IMR-90 (cell line): ENCODE measurements around the gene VPS4B. TPM values are rescaled to one million over a fixed set of nuclear protein-coding genes. Genes with fewer than 3 reads are reported as not detected.

Source experiments
- ATAC-seq: fragments of 200-7000 bp; cut with Tn5 transposase; 2 replicates; pipeline ENCODE4 v1.9.1; 2020; ENCODE audit warnings: low read depth, mild to moderate bottlenecking, moderate library complexity
- BruUV-seq: library from RNA; stranded (reverse); fragments of 400-500 nt; replicated peaks from 2 replicates; lab custom pipeline; 2021; lab: Mats Ljungman, UMichigan
- CTCF ChIA-PET: fragments of 300-600 bp; formaldehyde crosslinking; extraction: SDS; loops from one replicate; lab custom pipeline; 2021; ENCODE audit warnings: antibody characterized with exemption; lab: Yijun Ruan, JAX
- POLR2A ChIA-PET: fragments of 300-600 bp; sonication (Branson Sonifier 250); formaldehyde crosslinking; loops from one replicate; lab custom pipeline; 2022; ENCODE audit warnings: antibody characterized with exemption; ENCODE audit not compliant: unreplicated experiment; lab: Charles Lee
- DNase-seq: peaks from one replicate; pipeline ENCODE4 v3.0.0; 2013
- H2AFZ ChIP-seq: replicated peaks from 2 replicates; pipeline ENCODE3; 2013; ENCODE audit warnings: low read length, mild to moderate bottlenecking; ENCODE audit not compliant: poor library complexity
- H2AK5ac ChIP-seq: 2 replicates; pipeline ENCODE4 v1.6.1; 2013; ENCODE audit warnings: low read depth, low read length, inconsistent platforms
- H2AK9ac ChIP-seq: replicated peaks from 2 replicates; pipeline ENCODE3; 2013; ENCODE audit warnings: mild to moderate bottlenecking, low read depth, low read length, moderate library complexity; ENCODE audit not compliant: poor library complexity
- H2BK120ac ChIP-seq: 2 replicates; pipeline ENCODE4 v1.6.1; 2013; ENCODE audit warnings: low read depth, low read length, inconsistent platforms
- H2BK15ac ChIP-seq: 3 replicates; pipeline ENCODE4 v1.6.1; 2013; ENCODE audit warnings: low read depth, low read length, inconsistent platforms
- H2BK20ac ChIP-seq: 2 replicates; pipeline ENCODE4 v1.6.1; 2013; ENCODE audit warnings: low read depth, mild to moderate bottlenecking, inconsistent platforms, low read length, moderate library complexity
- H2BK5ac ChIP-seq: 2 replicates; pipeline ENCODE4 v1.6.1; 2013; ENCODE audit warnings: mild to moderate bottlenecking, low read depth, low read length, inconsistent platforms; ENCODE audit not compliant: poor library complexity, severe bottlenecking
- H3K14ac ChIP-seq: replicated peaks from 2 replicates; pipeline ENCODE4 v1.6.1; 2013; ENCODE audit warnings: low read depth, low read length, inconsistent platforms
- H3K18ac ChIP-seq: 2 replicates; pipeline ENCODE4 v1.6.1; 2013; ENCODE audit warnings: low read depth, low read length, control low read depth
- H3K23ac ChIP-seq: 2 replicates; pipeline ENCODE4 v1.6.1; 2013; ENCODE audit warnings: low read depth, low read length, inconsistent platforms
- H3K27ac ChIP-seq: 2 replicates; pipeline ENCODE4 v1.5.1; 2013; ENCODE audit warnings: mild to moderate bottlenecking, control low read depth, low read length; ENCODE audit not compliant: insufficient read depth
- H3K27me3 ChIP-seq: 2 replicates; pipeline ENCODE4 v1.6.1; 2013; ENCODE audit warnings: low read length; ENCODE audit not compliant: control insufficient read depth, insufficient read depth
- H3K36me3 ChIP-seq: 2 replicates; pipeline ENCODE4 v1.6.1; 2013; ENCODE audit warnings: low read length, mixed read lengths; ENCODE audit not compliant: control insufficient read depth, insufficient read depth
- H3K4ac ChIP-seq: 2 replicates; pipeline ENCODE4 v1.6.1; 2013; ENCODE audit warnings: low read depth, low read length, inconsistent platforms
- H3K4me1 ChIP-seq: 2 replicates; pipeline ENCODE4 v1.6.1; 2013; ENCODE audit warnings: low read length, mixed read lengths; ENCODE audit not compliant: control insufficient read depth, insufficient read depth
- H3K4me2 ChIP-seq: 2 replicates; pipeline ENCODE4 v1.6.1; 2013; ENCODE audit warnings: low read depth, mild to moderate bottlenecking, control low read depth, low read length, moderate library complexity
- H3K4me3 ChIP-seq: 2 replicates; pipeline ENCODE4 v1.5.1; 2013; ENCODE audit warnings: low read depth, mild to moderate bottlenecking, control low read depth, low read length, moderate library complexity; ENCODE audit not compliant: insufficient read depth
- H3K56ac ChIP-seq: 2 replicates; pipeline ENCODE4 v1.6.1; 2013; ENCODE audit warnings: low read length, inconsistent platforms; ENCODE audit not compliant: insufficient read depth; ENCODE audit errors: extremely low read depth
- H3K79me1 ChIP-seq, 2 experiments: 2 replicates each; pipeline ENCODE4 v1.6.1; 2013; ENCODE audit warnings: low read length in 2 of 2, inconsistent platforms in 1 of 2, low read depth in 1 of 2
- H3K9ac ChIP-seq: 2 replicates; pipeline ENCODE4 v1.6.1; 2013; ENCODE audit warnings: low read depth, low read length, control low read depth
- H3K9me1 ChIP-seq: 2 replicates; pipeline ENCODE4 v1.6.1; 2013; ENCODE audit warnings: low read length, inconsistent platforms; ENCODE audit not compliant: insufficient read depth
- H3K9me3 ChIP-seq: 2 replicates; pipeline ENCODE4 v1.6.1; 2013; ENCODE audit warnings: low read length; ENCODE audit not compliant: control insufficient read depth, insufficient read depth
- H4K20me1 ChIP-seq: 2 replicates; pipeline ENCODE4 v1.6.1; 2013; ENCODE audit warnings: low read length, inconsistent platforms; ENCODE audit not compliant: insufficient read depth
- H4K5ac ChIP-seq: 2 replicates; pipeline ENCODE4 v1.6.1; 2013; ENCODE audit warnings: mild to moderate bottlenecking, low read depth, low read length, control low read depth
- H4K8ac ChIP-seq, 2 experiments: 2 replicates each; pipeline ENCODE4 v1.6.1; 2013; ENCODE audit warnings: low read depth in 2 of 2, low read length in 2 of 2, control low read depth in 1 of 2, inconsistent platforms in 1 of 2
- H4K91ac ChIP-seq: 2 replicates; pipeline ENCODE4 v1.6.1; 2013; ENCODE audit warnings: low read depth, low read length, inconsistent platforms; ENCODE audit not compliant: insufficient read depth
- BHLHE40 ChIP-seq: fragments of 150-350 bp; IDR thresholded peaks from 2 replicates; pipeline ENCODE4 v1.6.1; 2016; ENCODE audit warnings: mild to moderate bottlenecking, low read depth, low read length
- CEBPB ChIP-seq: IDR thresholded peaks from 2 replicates; pipeline ENCODE4 v1.6.1; 2012; ENCODE audit warnings: low read depth, low read length, improper control_type of control experiment
- FOS ChIP-seq: fragments of 150-350 bp; IDR thresholded peaks from 2 replicates; pipeline ENCODE4 v1.6.1; 2016; ENCODE audit warnings: low read depth, low read length
- MXI1 ChIP-seq: IDR thresholded peaks from 2 replicates; pipeline ENCODE4 v1.6.1; 2012; ENCODE audit warnings: low read depth, mild to moderate bottlenecking, low read length, moderate library complexity, borderline replicate concordance
- RCOR1 ChIP-seq: IDR thresholded peaks from 2 replicates; pipeline ENCODE4 v1.6.1; 2012; ENCODE audit warnings: mild to moderate bottlenecking, low read length, improper control_type of control experiment; ENCODE audit not compliant: insufficient replicate concordance
- RFX5 ChIP-seq: IDR thresholded peaks from 2 replicates; pipeline ENCODE4 v1.8.0; 2012; ENCODE audit warnings: low read depth, mild to moderate bottlenecking, low read length, moderate library complexity
- SMC3 ChIP-seq: fragments of 150-350 bp; IDR thresholded peaks from 2 replicates; pipeline ENCODE4 v1.6.1; 2016; ENCODE audit warnings: low read depth, mild to moderate bottlenecking, antibody characterized with exemption, low read length, moderate library complexity
- WGBS, 2 experiments: methylation state at CpG; one replicate each; pipeline versions ENCODE4 v1.1.5 to v1.1.7; 2013; ENCODE audit warnings: missing lambda C conversion rate in 2 of 2; ENCODE audit not compliant: insufficient read length in 1 of 2; ENCODE audit errors: extremely low coverage in 2 of 2; 5-methylcytosine and 5-hydroxymethylcytosine counted together
- dilution Hi-C: fragments of 300-500 bp; cut with HindIII; formaldehyde crosslinking; loops from one replicate; pipeline ENCODE4 v1.14.3; 2018; ENCODE audit warnings: low sequenced_read_pairs; ENCODE audit not compliant: unreplicated experiment
- in situ Hi-C: fragments of 300-500 bp; cut with MboI; formaldehyde crosslinking; loops from 3 replicates; pipeline ENCODE4 v1.14.3; 2019; ENCODE audit warnings: low sequenced_read_pairs, inconsistent platforms, mixed read lengths
- intact Hi-C: fragments of 100-400 bp; cut with micrococcal nuclease; formaldehyde crosslinking; loops from 2 replicates; pipeline ENCODE4 v1.10.0; 2022
- polyA plus RNA-seq, 3 experiments: library from polyadenylated mRNA; depleted of rRNA; stranded (reverse); fragments of >200 nt; gene quantifications; 2 replicates each; pipeline ENCODE4 v1.2.3, GENCODE V29; 2012; ENCODE audit warnings: low replicate concordance in 1 of 3
- total RNA-seq: library from RNA; depleted of rRNA; stranded (reverse); fragments of >200 nt; gene quantifications from 2 replicates; pipeline ENCODE4 v1.2.3, GENCODE V29; 2012
- TF ChIP-seq, protein P1 (sequence below): fragments of 150-350 bp; IDR thresholded peaks from 2 replicates; pipeline ENCODE4 v1.6.1; 2017; ENCODE audit warnings: mild to moderate bottlenecking, antibody characterized with exemption, low read length, low read depth

VPS4B gene
- total and polyA plus RNA-seq, 2 of the 4 experiments (the other 2 are of a cell fraction) = 16.2 to 31.5 TPM

- intact Hi-C loops (no loop called here), in situ Hi-C loops (no loop called here), dilution Hi-C loops (no loop called here)
- Histone ChIP-seq H3K27ac (no peak overlapping the region), H2BK5ac (no peak overlapping the region), H2AK9ac (no peak overlapping the region), H3K36me3 (no peaks in the 10 kb centered on the region), H3K9me3 (no peaks in the 10 kb centered on the region), H2BK15ac (no peak overlapping the region), H3K56ac (no peak overlapping the region), H2BK20ac (no peak overlapping the region), H4K8ac (no peak overlapping the region), H2BK120ac (no peak overlapping the region), H3K9me1 (no peaks in the 10 kb centered on the region; the same call in 1 of the 2 replicates), H3K9ac (no peak overlapping the region), H2AK5ac (no peak overlapping the region), H3K4me1 (no peaks in the 10 kb centered on the region), H4K91ac (no peak overlapping the region), H3K4ac (no peak overlapping the region), H3K79me1 (no peaks in the 10 kb centered on the region), H3K23ac (no peak overlapping the region), H4K20me1 (no peaks in the 10 kb centered on the region), H3K4me2 (no peak overlapping the region), H3K27me3 (peaks cover 3% of the 10 kb centered on the region; the same call in 1 of the 2 replicates), H4K5ac (no peak overlapping the region), H3K18ac (no peak overlapping the region), H2AFZ (no peak overlapping the region), H3K4me3 (no peak overlapping the region), H3K14ac (no peak overlapping the region)
- no TSS peak for BruUV-seq
- DNase-seq = no peak
- 90% methylated on average over 4 of the region's 12 CpGs; no CpG with 5 or more reads in 1 of the 2 experiments for WGBS, 2 experiments
- no peak for ATAC-seq
- no peak for TF ChIP-seq BHLHE40
- TF ChIP-seq RCOR1 = no peak
- no peak for TF ChIP-seq MXI1
- TF ChIP-seq RFX5 = no peak
- TF ChIP-seq CEBPB = no peak
- no peak for TF ChIP-seq FOS
- TF ChIP-seq SMC3 = no peak
- TF ChIP-seq, protein P1, sequence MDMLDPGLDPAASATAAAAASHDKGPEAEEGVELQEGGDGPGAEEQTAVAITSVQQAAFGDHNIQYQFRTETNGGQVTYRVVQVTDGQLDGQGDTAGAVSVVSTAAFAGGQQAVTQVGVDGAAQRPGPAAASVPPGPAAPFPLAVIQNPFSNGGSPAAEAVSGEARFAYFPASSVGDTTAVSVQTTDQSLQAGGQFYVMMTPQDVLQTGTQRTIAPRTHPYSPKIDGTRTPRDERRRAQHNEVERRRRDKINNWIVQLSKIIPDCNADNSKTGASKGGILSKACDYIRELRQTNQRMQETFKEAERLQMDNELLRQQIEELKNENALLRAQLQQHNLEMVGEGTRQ = no peak
- CTCF ChIA-PET = no interaction called here
- POLR2A ChIA-PET = no interaction called here
These were observed 48.5 kb upstream of the VPS4B start for GRCh38 chr18:63470751-63471150.
